Measurements from ENCODE around the gene UGT1A8. TPM values are rescaled to one million over a fixed set of nuclear protein-coding genes. Genes with fewer than 3 reads are reported as not detected.
"Not testable (repeated sequence)": the region's sequence is repeated elsewhere in the genome, so short reads cannot be mapped to it uniquely, and the experiment has no call there.

The UGT1A8 gene
- polyA plus RNA-seq, 1 of the 3 experiments (the other 2 are of a cell fraction), result not detected

DNA sequence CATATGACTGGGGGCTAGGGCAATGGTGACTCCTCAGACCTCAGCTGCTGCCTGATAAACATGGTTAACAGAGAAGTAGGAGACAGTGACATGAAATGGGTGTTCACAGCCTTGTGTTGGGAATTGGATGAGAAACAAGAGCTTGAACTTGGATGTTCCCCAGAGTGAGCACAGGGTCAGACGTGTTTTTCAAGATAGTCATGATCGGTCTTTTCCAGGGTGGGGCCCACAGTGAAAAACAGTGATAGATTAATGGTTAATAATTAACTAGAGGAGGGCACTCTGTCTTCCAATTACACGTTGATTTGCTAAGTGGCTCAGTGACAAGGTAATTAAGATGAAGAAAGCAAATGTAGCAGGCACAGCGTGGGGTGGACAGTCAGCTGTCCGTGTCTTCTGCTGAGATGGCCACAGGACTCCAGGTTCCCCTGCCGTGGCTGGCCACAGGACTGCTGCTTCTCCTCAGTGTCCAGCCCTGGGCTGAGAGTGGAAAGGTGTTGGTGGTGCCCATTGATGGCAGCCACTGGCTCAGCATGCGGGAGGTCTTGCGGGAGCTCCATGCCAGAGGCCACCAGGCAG is 111.4 kb downstream of the UGT1A8 start, which contains the start of gene UGT1A3:
Gene UGT1A3, plus strand, starts transcription at position 320 of the 579 bp plus-strand sequence. Its CDS starts 85 bp downstream, at position 405.
- POLR2A ChIA-PET, result no interaction called here
- Histone ChIP-seq H3K27ac (ENCODE audit: low read depth in 2 of 2, low read length in 1 of 2) (no peak within 1 kb of the TSS), H2AFZ (ENCODE audit: low read depth) (no peak within 1 kb of the TSS), H3K4me1 (ENCODE audit: control insufficient read depth in 1 of 2, insufficient read depth in 2 of 2, low read depth in 1 of 2, low read length in 1 of 2) (no peaks in the 10 kb centered on the region), H3K4me2 (no peak within 1 kb of the TSS), H3K27me3 (ENCODE audit: insufficient read depth) (no peaks in the 10 kb centered on the region), H3K79me2 (ENCODE audit: insufficient read depth) (no peaks in the 10 kb centered on the region), H3K9me2 (no peaks in the 10 kb centered on the region), H3F3A (replicated peaks; ENCODE audit: insufficient read depth) (no peaks in the 10 kb centered on the region), H3K9ac (no peak within 1 kb of the TSS), H3K36me3 (replicated peaks in 1 of 2; ENCODE audit: control insufficient read depth in 1 of 2, insufficient read depth in 2 of 2, low read length in 1 of 2) (no peaks in the 10 kb centered on the region), H3K4me3 (ENCODE audit: low read depth in 2 of 2, low read length in 1 of 2) (no peak within 1 kb of the TSS), H3K9me3 (no peaks in the 10 kb centered on the region), H4K20me1 (ENCODE audit: insufficient read depth) (no peaks in the 10 kb centered on the region)
- TF ChIP-seq, protein P1, sequence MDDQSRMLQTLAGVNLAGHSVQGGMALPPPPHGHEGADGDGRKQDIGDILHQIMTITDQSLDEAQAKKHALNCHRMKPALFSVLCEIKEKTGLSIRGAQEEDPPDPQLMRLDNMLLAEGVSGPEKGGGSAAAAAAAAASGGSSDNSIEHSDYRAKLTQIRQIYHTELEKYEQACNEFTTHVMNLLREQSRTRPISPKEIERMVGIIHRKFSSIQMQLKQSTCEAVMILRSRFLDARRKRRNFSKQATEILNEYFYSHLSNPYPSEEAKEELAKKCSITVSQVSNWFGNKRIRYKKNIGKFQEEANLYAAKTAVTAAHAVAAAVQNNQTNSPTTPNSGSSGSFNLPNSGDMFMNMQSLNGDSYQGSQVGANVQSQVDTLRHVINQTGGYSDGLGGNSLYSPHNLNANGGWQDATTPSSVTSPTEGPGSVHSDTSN (IDR thresholded peaks at IDR 0.05), result no peak
- TF ChIP-seq, protein P2, sequence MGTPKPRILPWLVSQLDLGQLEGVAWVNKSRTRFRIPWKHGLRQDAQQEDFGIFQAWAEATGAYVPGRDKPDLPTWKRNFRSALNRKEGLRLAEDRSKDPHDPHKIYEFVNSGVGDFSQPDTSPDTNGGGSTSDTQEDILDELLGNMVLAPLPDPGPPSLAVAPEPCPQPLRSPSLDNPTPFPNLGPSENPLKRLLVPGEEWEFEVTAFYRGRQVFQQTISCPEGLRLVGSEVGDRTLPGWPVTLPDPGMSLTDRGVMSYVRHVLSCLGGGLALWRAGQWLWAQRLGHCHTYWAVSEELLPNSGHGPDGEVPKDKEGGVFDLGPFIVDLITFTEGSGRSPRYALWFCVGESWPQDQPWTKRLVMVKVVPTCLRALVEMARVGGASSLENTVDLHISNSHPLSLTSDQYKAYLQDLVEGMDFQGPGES (IDR thresholded peaks at IDR 0.05; ENCODE audit: low read depth, low read length), result no peak
- TF ChIP-seq, protein P3, sequence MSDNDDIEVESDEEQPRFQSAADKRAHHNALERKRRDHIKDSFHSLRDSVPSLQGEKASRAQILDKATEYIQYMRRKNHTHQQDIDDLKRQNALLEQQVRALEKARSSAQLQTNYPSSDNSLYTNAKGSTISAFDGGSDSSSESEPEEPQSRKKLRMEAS (IDR thresholded peaks at IDR 0.05; ENCODE audit: low read depth), result no peak
- TF ChIP-seq POLR2AphosphoS5 (IDR thresholded peaks at IDR 0.05; ENCODE audit: low read depth, low read length) (no peak), RAD21 (IDR thresholded peaks at IDR 0.05; ENCODE audit: low read length) (no peak), RFX5 (IDR thresholded peaks at IDR 0.05; ENCODE audit: low read length) (no peak), TEAD4 (IDR thresholded peaks at IDR 0.05; ENCODE audit: borderline replicate concordance, insufficient read depth) (no peak), EP300 (IDR thresholded peaks at IDR 0.05; ENCODE audit: borderline replicate concordance in 1 of 2, low read depth in 1 of 2, low read length in 1 of 2) (no peak)
- CTCF ChIA-PET, result interaction anchor here (1.3 kb wide), 1 partner anchor 18 kb away, joined by 3 read pairs; no protein-coding TSS in a partner anchor
- no peak for DNase-seq
- 28% methylated on average over 5 of the region's 8 CpGs for WGBS (ENCODE audit: low lambda C conversion rate)

DNA sequence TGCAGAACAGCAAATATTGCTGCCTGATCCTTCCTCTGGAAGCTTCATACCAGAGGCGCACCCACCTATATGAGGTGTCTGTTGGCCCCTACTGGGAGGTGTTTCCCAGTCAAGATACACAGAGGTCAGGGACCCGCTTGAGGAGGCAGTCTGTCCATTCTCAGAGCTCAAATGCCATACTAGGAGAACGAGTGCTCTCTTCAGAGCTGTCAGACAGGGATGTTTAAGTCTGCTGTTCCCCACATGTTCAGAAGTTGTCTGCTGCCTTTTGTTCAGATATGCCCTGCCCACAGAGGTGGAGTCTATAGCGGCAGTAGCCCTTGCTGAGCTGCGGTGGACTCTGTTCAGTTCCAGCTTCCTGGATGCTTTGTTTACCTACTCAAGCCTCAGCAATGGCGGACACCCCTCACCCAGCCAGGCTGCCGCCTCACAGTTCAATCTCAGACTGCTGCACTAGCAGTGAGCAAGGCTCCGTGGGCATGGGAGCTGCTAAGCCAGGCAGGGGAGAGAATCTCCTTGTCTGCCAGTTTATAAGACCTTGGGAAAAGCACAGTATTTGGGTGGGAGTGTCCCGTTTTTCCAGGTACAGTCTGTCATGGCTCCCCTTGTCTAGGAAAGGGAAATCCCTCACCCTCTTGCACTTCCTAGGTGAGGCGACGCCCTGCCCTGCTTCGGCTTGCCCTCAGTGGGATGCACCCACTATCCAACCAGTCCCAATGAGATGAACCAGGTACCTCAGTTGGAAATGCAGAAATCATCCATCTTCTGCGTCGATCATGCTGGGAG is 119.6 kb downstream of the UGT1A8 start:
- H3K9ac ChIP-seq; H3K36me3 ChIP-seq (replicated peaks in 1 of 2; ENCODE audit: control insufficient read depth in 1 of 2, insufficient read depth in 2 of 2, low read length in 1 of 2); H3K4me3 ChIP-seq (ENCODE audit: low read depth in 2 of 2, low read length in 1 of 2); DNase-seq; CTCF ChIA-PET; H2AFZ ChIP-seq (ENCODE audit: low read depth); H3K27me3 ChIP-seq (ENCODE audit: insufficient read depth); H3F3A ChIP-seq (replicated peaks; ENCODE audit: insufficient read depth); H3K4me1 ChIP-seq (ENCODE audit: control insufficient read depth in 1 of 2, insufficient read depth in 2 of 2, low read depth in 1 of 2, low read length in 1 of 2); H3K27ac ChIP-seq (ENCODE audit: low read depth in 2 of 2, low read length in 1 of 2); H3K79me2 ChIP-seq (ENCODE audit: insufficient read depth); H3K4me2 ChIP-seq; POLR2A ChIA-PET; H3K9me2 ChIP-seq; H3K9me3 ChIP-seq; H4K20me1 ChIP-seq (ENCODE audit: insufficient read depth): not testable (repeated sequence)
- WGBS (ENCODE audit: low lambda C conversion rate), result 55% methylated on average over 14 of the region's 14 CpGs

Data from SK-N-SH (cell line).